Activated CD8-positive, alpha-beta T cell treated with anti-CD3 and anti-CD28 coated beads, Interleukin-2, amount 10 ng/mL, durations not matched to agents 7 days and 5 days (primary cell): ENCODE results near the gene ARHGEF6. TPM values are rescaled to one million over a fixed set of nuclear protein-coding genes. Genes with fewer than 3 reads are reported as not detected.
A peak's percentile ranks its signal among the peaks of the same experiment; 100 is the strongest.
"Not testable (repeated sequence)": the region's sequence is repeated elsewhere in the genome, so short reads cannot be mapped to it uniquely, and the experiment has no call there.

Experiments
- ATAC-seq: fragments of 150-1000 bp; cut with Tn5 transposase; one replicate; pipeline ENCODE4 v1.10.0; 2021; ENCODE audit warnings: moderate library complexity
- CTCF ChIA-PET: fragments of 350-600 bp; sonication (Branson Sonifier 250); formaldehyde crosslinking; loops from one replicate; lab custom pipeline; 2021; ENCODE audit warnings: antibody characterized with exemption; lab: Charles Lee
- POLR2A ChIA-PET: fragments of 350-600 bp; sonication (Branson Sonifier 250); formaldehyde crosslinking; loops from one replicate; lab custom pipeline; 2021; ENCODE audit warnings: antibody characterized with exemption; lab: Charles Lee
- DNase-seq: peaks from one replicate; pipeline ENCODE4 v3.0.0-alpha.2; 2020
- H3K27ac Mint-ChIP-seq: one replicate; pipeline ENCODE4 v1.8.0; 2021; ENCODE audit warnings: mild to moderate bottlenecking, mixed read lengths
- H3K27me3 Mint-ChIP-seq: one replicate; pipeline ENCODE4 v1.8.0; 2021; ENCODE audit warnings: low read depth, mixed read lengths
- H3K36me3 Mint-ChIP-seq: one replicate; pipeline ENCODE4 v1.8.0; 2021; ENCODE audit warnings: low read depth, mixed read lengths
- H3K4me1 Mint-ChIP-seq: one replicate; pipeline ENCODE4 v1.8.0; 2021; ENCODE audit warnings: low read depth, mixed read lengths
- H3K4me3 Mint-ChIP-seq: one replicate; pipeline ENCODE4 v1.8.0; 2021; ENCODE audit warnings: mild to moderate bottlenecking, mixed read lengths
- H3K9me3 Mint-ChIP-seq: one replicate; pipeline ENCODE4 v1.8.0; 2022; ENCODE audit warnings: mixed read lengths; ENCODE audit not compliant: insufficient read depth
- total RNA-seq, 2 experiments: library from RNA; stranded (reverse); gene quantifications; one replicate each; pipeline ENCODE4 v1.2.3, GENCODE V29; 2021

The ARHGEF6 gene, protein sequence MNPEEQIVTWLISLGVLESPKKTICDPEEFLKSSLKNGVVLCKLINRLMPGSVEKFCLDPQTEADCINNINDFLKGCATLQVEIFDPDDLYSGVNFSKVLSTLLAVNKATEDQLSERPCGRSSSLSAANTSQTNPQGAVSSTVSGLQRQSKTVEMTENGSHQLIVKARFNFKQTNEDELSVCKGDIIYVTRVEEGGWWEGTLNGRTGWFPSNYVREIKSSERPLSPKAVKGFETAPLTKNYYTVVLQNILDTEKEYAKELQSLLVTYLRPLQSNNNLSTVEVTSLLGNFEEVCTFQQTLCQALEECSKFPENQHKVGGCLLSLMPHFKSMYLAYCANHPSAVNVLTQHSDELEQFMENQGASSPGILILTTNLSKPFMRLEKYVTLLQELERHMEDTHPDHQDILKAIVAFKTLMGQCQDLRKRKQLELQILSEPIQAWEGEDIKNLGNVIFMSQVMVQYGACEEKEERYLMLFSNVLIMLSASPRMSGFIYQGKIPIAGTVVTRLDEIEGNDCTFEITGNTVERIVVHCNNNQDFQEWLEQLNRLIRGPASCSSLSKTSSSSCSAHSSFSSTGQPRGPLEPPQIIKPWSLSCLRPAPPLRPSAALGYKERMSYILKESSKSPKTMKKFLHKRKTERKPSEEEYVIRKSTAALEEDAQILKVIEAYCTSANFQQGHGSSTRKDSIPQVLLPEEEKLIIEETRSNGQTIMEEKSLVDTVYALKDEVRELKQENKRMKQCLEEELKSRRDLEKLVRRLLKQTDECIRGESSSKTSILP
- 10 to 100 TPM; 97.8 to 99.0 TPM for total RNA-seq

DNA sequence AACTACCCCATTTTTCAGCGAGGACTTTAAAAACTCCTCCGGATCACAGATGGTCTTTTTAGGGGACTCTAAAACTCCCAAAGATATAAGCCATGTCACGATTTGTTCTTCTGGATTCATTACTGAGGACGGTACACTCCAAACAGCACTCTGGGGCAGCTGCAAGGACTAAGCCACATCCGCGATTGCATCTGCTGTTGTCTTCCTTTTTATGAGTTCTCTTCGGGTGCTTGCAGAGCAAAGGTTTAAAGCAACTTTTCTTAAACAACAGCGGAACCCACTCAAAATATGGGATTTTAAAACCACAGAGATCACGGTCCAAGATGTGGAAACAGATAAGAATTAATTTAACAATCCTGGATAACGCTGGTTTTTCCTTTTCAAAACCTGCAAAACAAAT lies at the start of gene ARHGEF6:
TSS of gene ARHGEF6 (minus strand) at position 170 of the 400 bp plus-strand sequence. CDS start at position 120, 50 bp downstream.
- Mint-ChIP-seq H3K4me1 (peaks cover 55% of the 10 kb centered on the region), H3K27me3 (no peaks in the 10 kb centered on the region), H3K9me3 (no peaks in the 10 kb centered on the region), H3K27ac (peak within 1 kb of the TSS; percentile 92), H3K4me3 (peak within 1 kb of the TSS; percentile 85), H3K36me3 (peaks cover 35% of the 10 kb centered on the region)
- ChIA-PET CTCF (interaction anchor here (1.7 kb wide), 1 partner anchor 30 kb away, joined by 5 read pairs; no protein-coding TSS in a partner anchor), POLR2A (interaction anchor here (1.2 to 4.9 kb wide), 5 partner anchors 14 to 99 kb away, joined by 3 to 68 read pairs (median 5); partner anchors contain the start of gene RBMX)
- peak; percentile 72 for ATAC-seq
- DNase-seq: peak; percentile 65

DNA sequence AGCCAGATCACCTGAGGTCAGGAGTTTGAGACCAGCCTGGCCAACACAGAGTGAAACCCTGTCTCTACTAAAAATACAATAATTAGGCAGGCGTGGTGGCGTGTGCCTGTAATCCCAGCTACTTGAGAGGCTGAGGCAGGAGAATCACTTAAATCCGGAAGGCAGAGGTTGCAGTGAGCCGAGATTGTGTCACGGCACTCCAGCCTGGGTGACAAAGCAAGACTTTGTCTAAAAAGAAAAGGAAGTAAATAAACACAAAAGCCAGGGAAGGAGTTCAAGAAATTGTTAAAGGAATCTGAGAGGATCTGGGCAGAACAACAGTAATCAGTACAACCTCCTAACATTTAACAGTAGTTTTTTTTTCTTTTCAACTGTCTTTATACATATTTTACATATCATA lies 48.7 kb upstream of the ARHGEF6 start:
- ATAC-seq: no peak
- POLR2A ChIA-PET: no interaction called here
- DNase-seq: no peak
- Mint-ChIP-seq H3K9me3 (no peaks in the 10 kb centered on the region), H3K36me3 (peaks cover 4% of the 10 kb centered on the region), H3K27me3 (no peaks in the 10 kb centered on the region), H3K4me3 (no peak overlapping the region), H3K4me1 (no peaks in the 10 kb centered on the region), H3K27ac (no peak overlapping the region)
- CTCF ChIA-PET: no interaction called here

DNA sequence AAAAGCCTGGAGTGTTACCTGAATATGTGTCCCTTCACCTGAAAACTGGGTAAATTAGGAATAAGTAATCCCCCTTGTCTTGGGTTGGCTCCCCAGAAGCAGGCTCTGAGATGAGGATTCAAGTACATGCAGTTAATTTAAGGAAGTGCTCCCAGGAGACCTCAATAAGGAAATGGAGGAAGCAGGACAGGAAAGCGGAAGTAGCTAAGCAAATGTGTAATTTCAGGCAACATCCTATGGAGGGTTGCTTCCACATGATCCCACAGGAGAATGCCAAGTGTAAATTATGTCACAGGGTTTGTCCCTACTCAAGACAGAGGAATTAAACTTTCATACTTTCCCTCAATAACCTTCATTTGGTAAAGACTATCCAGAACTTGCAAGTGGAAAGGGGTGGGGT lies 48.1 kb upstream of the ARHGEF6 start:
- H3K27ac Mint-ChIP-seq: no peak overlapping the region
- no peaks in the 10 kb centered on the region for H3K4me1 Mint-ChIP-seq
- DNase-seq: no peak
- H3K9me3 Mint-ChIP-seq: no peaks in the 10 kb centered on the region
- H3K4me3 Mint-ChIP-seq: no peak overlapping the region
- ChIA-PET POLR2A (no interaction called here), CTCF (no interaction called here)
- no peak for ATAC-seq
- peaks cover 4% of the 10 kb centered on the region for H3K36me3 Mint-ChIP-seq
- no peaks in the 10 kb centered on the region for H3K27me3 Mint-ChIP-seq

DNA sequence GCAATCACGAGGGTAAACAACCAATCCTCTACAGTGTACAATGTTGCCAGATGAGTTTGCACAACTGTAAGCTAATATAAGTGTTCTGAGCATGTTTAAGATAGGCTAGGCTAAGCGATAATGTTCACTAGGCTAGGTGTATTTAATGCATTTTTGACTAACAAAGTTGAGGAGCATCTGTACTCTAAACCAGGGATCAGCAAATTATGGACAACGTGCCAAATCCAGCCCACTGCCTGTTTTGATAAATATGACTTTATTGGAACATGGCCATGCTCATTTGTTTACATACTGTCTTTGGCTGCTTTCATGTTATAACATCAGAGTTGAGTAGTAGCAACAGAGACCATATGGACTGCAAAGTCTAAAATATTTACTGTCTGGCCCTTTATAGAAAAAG lies 46.3 kb upstream of the ARHGEF6 start:
- peaks cover 4% of the 10 kb centered on the region for H3K36me3 Mint-ChIP-seq
- no peak overlapping the region for H3K4me3 Mint-ChIP-seq
- H3K27me3 Mint-ChIP-seq: no peaks in the 10 kb centered on the region
- CTCF ChIA-PET: no interaction called here
- DNase-seq (no peak), ATAC-seq (no peak)
- H3K4me1 Mint-ChIP-seq: no peaks in the 10 kb centered on the region
- POLR2A ChIA-PET: no interaction called here
- no peaks in the 10 kb centered on the region for H3K9me3 Mint-ChIP-seq
- H3K27ac Mint-ChIP-seq: no peak overlapping the region

DNA sequence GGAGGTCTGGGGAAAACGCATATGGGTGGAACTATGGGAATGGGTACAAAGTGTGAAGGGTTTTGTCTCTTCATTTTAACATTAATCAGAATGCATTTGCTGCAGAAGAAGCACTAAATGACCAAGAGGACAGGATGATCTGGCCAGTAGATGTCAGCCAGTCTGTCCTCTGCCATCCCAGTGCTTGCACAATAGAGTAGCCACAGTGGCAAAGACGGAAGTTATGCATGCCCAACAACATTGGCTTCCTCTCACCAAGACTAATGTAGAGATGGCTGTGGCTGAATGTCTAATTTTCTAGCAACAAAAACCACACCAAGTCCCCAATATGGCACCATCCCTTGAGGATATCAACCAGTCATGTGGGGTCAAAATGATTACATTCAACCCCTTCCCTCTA lies 45.0 kb upstream of the ARHGEF6 start:
- Mint-ChIP-seq H3K27ac (no peak overlapping the region), H3K4me3 (no peak overlapping the region), H3K36me3 (peaks cover 4% of the 10 kb centered on the region), H3K27me3 (no peaks in the 10 kb centered on the region), H3K4me1 (no peaks in the 10 kb centered on the region), H3K9me3 (no peaks in the 10 kb centered on the region)
- no peak for ATAC-seq
- DNase-seq: no peak
- ChIA-PET CTCF (no interaction called here), POLR2A (no interaction called here)

DNA sequence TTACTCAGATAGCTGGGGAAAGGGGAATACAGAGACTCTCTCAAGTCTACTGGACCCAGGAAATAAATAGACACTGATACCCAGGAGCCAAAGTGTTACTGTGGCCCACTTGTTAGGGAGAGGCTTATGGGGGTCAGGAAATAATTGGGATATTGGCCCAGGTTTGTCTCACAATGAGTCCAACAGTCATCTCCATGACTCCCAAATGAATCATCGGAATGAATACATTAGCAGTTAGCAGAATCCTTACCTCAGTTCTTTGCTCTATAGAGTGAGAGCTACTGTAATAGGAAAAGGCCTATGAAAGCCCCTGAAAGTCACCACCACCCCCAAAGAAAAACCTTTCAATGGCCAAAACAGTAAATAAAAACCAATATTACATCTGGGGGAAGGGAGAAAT lies 42.4 kb upstream of the ARHGEF6 start:
- ChIA-PET POLR2A (no interaction called here), CTCF (no interaction called here)
- Mint-ChIP-seq H3K27ac (no peak overlapping the region), H3K9me3 (no peaks in the 10 kb centered on the region), H3K4me1 (no peaks in the 10 kb centered on the region), H3K27me3 (no peaks in the 10 kb centered on the region), H3K36me3 (peaks cover 4% of the 10 kb centered on the region), H3K4me3 (no peak overlapping the region)
- DNase-seq: no peak
- ATAC-seq: no peak

DNA sequence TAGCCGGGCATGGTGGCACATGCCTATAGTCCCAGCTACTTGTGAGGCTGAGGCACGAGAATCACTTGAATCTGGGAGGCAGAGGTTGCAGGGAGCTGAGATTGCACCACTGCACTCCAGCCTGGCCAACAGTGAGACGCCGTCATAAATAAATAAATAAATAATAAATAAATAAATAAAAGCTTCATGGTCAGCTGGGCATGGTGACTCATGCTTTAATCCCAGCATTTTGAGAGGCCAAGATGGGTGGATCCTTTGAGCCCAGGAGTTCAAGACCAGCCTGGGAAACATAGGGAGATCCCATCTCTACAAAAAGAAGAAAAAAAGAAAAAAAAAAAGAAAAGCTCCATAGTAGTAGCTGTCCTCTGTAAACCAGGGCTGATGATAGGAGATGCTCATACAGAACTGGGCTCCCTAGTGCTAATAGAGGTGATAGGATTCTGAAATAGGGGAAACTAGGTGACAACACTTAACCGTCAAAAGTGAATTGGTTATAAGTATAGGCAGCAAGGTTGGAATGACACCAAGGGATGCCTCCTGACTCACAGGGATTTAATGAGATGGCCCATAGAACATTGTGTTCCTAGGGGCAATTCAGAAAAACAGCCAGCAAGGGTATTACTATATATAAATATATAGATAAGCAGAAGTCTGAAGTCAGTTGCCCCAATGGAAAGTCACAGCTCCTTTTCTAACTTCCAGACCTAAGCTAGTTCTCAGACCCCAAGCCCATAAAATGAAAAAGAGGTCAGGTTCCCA lies 41.8 kb upstream of the ARHGEF6 start:
- Mint-ChIP-seq H3K27ac (no peak overlapping the region), H3K27me3 (no peaks in the 10 kb centered on the region), H3K4me1 (no peaks in the 10 kb centered on the region), H3K9me3 (no peaks in the 10 kb centered on the region), H3K36me3 (peaks cover under 1% of the 10 kb centered on the region), H3K4me3 (no peak overlapping the region)
- DNase-seq: no peak
- no peak for ATAC-seq
- ChIA-PET CTCF (no interaction called here), POLR2A (no interaction called here)

DNA sequence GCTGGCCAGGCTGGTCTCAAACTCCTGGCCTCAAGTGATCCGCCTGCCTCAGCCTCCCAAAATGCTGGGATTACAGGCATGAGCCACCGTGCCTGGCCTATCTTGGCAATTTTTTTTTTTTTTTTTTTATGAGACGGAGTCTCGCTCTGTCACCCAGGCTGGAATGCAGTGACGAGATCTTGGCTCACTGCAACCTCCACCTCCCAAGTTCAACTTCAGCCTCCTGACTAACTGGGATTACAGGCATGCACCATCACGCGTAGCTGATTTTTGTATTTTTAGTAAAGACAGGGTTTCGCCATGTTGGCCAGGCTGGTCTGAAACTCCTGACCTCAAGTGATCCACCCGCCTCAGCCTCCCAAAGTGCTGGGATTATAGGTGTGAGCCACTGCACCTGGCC lies 39.0 kb upstream of the ARHGEF6 start:
- H3K27ac Mint-ChIP-seq, H3K36me3 Mint-ChIP-seq, POLR2A ChIA-PET, DNase-seq, CTCF ChIA-PET, H3K9me3 Mint-ChIP-seq, H3K27me3 Mint-ChIP-seq, ATAC-seq, H3K4me3 Mint-ChIP-seq, H3K4me1 Mint-ChIP-seq: not testable (repeated sequence)

DNA sequence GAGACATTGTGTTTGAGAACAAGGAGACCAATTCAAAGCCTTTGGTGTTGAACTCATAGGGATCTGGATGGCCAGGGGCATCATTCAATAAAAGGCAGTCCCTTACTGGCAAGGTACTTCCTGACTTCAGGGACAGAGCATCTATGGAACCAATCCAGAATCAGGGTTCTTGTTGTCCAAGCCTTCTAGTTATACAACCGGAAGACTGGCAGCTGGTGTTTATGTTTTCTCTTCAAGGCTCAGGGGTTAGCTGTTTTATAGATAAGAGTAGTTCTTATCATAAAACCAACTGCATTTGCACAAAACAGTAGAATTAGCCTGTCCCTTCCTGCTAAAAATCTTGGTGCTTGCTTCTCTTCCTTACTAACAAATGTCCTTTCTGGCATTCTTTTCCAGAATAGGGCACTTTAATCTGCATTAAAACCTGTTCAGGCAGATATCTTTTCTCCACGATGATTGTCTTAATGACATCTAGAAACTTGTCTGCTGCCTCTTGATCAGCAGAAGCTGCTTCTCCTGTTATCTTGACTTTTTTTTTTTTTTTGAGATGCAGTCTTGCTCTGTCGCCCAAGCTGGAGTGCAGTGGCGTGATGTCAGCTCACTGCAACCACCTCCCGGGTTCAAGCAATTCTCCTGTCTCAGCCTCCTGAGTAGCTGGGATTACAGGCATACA lies 38.4 kb upstream of the ARHGEF6 start:
- no peak for DNase-seq
- POLR2A ChIA-PET: no interaction called here
- Mint-ChIP-seq H3K4me1 (no peaks in the 10 kb centered on the region), H3K4me3 (no peak overlapping the region), H3K27me3 (no peaks in the 10 kb centered on the region), H3K9me3 (no peaks in the 10 kb centered on the region), H3K36me3 (no peaks in the 10 kb centered on the region), H3K27ac (no peak overlapping the region)
- no peak for ATAC-seq
- CTCF ChIA-PET: no interaction called here

DNA sequence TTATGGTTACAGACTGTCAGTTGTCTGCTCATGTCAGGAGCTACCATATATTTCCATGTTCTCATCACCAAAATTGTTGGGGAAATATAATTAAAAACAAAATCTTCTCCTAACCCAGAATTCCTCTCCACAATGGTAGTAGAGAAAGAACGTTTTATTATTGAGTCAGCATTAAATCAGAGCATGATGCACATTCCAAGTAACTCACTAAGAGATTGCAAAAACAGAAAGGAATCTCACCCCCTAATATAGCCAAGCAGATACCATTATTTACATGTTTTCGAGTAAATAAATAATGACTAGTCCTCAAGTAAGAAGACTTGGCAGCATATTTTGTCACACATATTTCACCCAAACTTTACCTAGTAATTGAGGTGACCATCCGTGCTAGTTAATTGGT lies 36.2 kb upstream of the ARHGEF6 start:
- Mint-ChIP-seq H3K4me3 (no peak overlapping the region), H3K4me1 (peaks cover 5% of the 10 kb centered on the region), H3K27ac (no peak overlapping the region), H3K9me3 (no peaks in the 10 kb centered on the region), H3K36me3 (no peaks in the 10 kb centered on the region), H3K27me3 (no peaks in the 10 kb centered on the region)
- ChIA-PET CTCF (no interaction called here), POLR2A (no interaction called here)
- DNase-seq (no peak), ATAC-seq (no peak)
